A673 (cell line): ENCODE results near the gene FOXF2.

Experiments
- EZH2 ChIP-seq: fragments of 200-600 bp; sonication (generic); IDR thresholded peaks from 2 replicates; pipeline ENCODE4 v1.6.1; 2017; ENCODE audit warnings: borderline replicate concordance, low read depth, mild to moderate bottlenecking, mixed read lengths, antibody characterized with exemption, low read length; ENCODE audit not compliant: poor library complexity, severe bottlenecking
- TF ChIP-seq, protein P1 (sequence below): fragments of 300-800, 200-600 bp; sonication (generic); conservative IDR thresholded peaks from 2 replicates; pipeline ENCODE4 v1.5.1; 2017; ENCODE audit warnings: low read depth, mild to moderate bottlenecking, antibody characterized with exemption, low read length, moderate library complexity, mixed read lengths

DNA sequence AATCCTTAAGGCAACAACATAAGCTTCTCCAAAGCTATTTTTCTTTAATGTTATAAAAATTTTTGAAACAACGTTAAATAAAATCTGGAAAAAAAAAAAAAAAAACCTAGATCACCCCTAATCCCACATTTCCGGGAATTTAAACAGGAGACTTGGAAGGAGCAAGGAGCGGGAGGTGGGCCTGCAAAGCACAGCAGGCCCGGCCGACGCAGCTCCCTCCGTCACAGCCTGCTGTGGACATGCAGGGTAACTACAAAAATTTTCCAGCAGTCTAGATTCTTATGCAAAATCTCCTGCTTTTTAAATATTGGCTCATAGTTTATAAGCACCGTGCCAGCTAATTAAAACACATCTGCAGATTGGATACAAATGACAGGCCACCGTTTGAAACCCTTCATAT is 23.5 kb downstream of the FOXF2 start:
- TF ChIP-seq, protein P1, sequence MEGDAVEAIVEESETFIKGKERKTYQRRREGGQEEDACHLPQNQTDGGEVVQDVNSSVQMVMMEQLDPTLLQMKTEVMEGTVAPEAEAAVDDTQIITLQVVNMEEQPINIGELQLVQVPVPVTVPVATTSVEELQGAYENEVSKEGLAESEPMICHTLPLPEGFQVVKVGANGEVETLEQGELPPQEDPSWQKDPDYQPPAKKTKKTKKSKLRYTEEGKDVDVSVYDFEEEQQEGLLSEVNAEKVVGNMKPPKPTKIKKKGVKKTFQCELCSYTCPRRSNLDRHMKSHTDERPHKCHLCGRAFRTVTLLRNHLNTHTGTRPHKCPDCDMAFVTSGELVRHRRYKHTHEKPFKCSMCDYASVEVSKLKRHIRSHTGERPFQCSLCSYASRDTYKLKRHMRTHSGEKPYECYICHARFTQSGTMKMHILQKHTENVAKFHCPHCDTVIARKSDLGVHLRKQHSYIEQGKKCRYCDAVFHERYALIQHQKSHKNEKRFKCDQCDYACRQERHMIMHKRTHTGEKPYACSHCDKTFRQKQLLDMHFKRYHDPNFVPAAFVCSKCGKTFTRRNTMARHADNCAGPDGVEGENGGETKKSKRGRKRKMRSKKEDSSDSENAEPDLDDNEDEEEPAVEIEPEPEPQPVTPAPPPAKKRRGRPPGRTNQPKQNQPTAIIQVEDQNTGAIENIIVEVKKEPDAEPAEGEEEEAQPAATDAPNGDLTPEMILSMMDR, result no peak
- no peak for TF ChIP-seq EZH2
